HG03175 (cell line): Measurements from ENCODE around the gene GVQW3.
A peak's percentile ranks its signal among the peaks of the same experiment; 100 is the strongest.

ENCODE experiments used
- ATAC-seq: cut with Tn5 transposase; IDR thresholded peaks from one replicate; pipeline ENCODE4 v1.9.1; 2021; ENCODE audit warnings: mild to moderate bottlenecking, moderate library complexity; ENCODE audit not compliant: unreplicated experiment

Gene GVQW3

DNA sequence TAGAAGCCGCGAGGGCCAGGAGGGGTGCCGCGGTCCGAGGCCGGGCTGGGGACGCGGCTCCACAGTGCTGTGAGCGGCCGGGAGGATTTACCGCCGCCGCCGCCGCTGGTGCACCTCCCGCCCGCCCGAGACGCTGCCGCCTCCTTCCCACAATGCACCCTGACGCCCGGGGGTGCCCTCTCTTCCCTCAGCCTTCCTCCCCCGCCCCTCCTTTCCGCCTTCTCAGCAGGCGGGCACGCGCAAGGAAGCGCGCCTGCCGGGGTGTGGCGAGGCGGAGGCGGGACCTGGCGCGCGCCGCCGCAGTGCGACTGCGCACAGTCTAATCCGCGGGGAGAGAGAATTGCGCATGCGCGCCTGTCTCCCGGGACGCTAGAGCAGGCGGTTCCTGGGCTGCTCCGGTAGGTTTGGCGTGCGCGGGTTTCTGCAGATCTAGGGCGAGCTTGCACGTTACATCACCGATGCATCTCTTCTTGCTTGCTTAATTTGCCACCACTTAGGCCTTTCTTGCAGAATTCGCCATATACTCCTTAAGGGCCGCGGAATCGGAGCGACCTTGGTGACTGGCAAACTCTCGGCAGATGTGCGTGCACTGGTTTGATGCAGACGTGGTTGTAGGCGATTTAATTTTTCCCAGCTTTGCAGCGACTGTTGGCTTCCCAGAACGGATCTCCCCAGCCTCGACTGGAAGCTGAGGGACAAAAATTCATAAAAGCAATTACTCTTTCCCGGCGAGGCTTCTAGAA, at the start of gene GVQW3, which contains the start of gene THAP12:
GVQW3 (plus strand) TSS at position 347 of the 743 bp plus-strand sequence. CDS start 506 bp downstream, outside the sequence.
THAP12 (minus strand) TSS at position 156 of the 743 bp plus-strand sequence. CDS start 296 bp downstream, outside the sequence.
- ATAC-seq, result peak; percentile 80

DNA sequence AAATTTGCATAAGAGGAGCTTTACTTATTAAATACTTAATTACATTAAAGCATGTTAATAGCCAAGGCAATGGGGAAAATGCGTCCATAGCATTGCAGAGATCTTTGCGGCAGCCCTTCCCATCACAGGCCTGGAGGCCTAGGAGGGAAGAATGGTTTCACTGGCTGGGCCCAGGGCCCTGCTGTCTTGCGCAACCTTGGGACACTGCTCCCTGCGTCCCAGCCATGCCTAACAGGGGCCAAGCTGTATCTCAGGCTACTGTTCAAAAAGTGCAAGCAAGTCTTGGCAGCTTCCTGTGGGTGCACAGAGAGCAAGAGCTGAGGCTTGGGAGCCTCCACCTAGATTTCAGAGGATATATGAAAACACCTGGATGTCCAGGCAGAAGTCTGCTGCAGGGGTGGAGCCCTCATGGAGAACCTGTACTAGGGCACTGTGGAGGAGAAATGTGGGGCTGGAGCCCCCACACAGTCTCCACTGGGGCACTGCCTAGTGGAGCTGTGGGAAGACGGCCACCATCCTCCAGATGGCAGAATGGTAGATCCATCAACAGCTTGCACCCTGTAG, 46.2 kb upstream of the GVQW3 start:
- no peak for ATAC-seq

DNA sequence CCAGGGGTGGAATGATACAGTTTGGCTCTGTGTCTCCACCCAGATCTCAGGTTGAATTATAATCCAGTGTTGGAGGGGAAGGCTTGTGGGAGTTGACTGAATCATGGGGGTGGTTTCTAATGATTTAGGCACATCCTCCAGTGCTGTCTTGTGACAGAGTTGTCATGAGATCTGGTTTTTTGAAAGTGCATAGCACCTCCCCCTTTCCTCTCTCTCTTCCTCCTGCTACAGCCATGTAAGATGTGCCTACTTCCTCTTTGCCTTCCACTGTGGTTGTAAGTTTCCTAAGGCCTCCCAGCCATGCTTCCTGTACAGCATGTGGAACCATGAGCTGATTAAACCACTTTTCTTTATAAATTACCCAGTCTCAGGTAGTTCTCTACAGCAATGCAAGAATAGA, 45.3 kb upstream of the GVQW3 start:
- no peak for ATAC-seq

DNA sequence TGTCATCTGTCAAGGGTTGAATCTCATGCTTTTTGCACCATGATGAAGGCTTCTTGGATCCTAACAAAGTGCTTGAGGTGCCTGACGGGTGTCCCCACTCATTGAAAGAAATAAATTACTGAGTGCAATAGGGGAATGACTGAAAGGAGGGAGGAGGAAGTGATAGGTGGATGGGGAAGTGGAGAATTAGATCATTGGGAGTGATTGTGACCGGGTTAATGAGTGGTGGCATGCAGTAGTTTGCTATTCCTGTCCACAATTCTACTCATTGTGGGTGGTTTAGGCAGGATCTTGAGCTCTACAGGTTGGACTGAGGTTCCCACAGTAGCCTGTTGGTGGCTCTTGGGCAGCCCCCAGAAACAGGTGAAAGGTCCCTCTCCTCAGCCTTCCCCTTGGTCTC, 44.5 kb upstream of the GVQW3 start:
- no peak for ATAC-seq

DNA sequence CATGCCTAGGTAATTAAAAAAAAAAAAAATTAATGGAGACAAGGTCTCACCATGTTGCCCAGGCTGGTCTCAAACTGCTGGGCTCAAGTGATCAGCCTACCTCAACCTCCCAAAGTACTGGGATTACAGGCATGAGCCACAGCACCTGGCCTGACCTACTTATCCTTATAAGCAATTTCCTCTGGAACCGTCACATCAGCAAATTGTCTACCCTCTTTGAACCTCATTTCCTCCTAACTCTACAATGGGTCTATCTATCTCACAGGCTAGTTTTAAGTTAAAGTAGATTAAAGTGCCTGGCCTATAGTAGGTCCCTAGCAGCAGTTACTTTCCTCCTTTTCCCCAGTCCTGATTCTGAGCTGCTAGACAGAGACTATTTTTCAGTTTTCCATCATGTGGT, 43.7 kb upstream of the GVQW3 start:
- no peak for ATAC-seq

DNA sequence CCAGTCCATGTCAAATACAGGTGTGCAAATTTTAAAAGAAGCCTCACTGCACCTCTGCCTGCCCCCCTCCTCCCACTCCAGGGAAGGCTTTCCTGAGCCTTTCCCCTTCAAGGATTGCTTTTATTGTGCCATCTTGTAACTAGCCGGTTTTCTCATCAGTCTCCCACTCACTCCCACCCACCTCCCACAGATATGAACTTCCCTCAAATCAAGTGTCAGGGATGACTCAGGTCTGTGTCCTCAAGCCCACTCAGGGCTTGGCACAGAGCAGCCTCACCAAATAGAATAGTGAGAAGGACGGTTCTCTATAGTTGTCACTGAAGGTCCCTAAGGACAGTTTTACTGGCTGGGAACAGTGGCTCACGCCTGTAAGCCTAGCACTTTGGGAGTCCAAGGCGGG, 43.2 kb upstream of the GVQW3 start:
- ATAC-seq, result no peak

DNA sequence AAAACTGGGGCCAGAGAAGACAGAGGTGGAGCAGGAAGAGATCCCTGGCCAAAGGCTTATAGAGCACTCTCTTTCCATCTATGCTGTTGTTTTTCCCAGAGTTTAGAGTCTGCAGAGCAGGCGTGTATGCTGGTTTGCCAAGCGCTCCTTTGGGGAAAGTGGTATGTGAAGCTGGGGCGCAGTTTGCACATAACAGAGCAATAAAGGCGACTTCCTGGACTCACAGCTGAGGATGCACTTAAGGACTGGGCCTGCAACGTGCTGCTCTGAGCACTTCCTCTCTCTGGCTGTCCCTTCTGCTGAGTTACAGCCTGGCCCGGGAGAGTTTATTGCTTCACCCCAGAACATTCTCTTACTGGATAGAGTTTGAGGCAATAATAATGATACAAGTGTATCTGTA, 41.9 kb upstream of the GVQW3 start:
- no peak for ATAC-seq

DNA sequence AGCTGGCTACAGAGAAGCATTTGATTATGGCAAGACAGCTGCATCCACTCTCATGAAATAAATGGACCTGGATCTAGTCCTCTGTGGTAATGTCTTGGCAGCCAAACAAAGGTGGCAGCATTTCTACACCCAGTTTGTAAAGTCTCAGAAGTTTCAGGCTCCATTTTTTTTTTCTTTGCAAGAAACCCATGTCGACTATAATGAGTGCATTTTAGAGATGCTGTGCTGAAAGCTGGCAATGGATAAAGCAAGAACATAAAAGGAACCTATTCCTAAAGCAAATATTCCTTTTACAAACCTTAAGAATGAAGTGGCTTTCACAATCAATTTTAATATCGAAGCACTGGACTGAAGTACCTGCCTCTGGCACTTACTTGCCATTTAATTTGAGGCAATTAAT, 33.7 kb upstream of the GVQW3 start:
- ATAC-seq, result no peak

DNA sequence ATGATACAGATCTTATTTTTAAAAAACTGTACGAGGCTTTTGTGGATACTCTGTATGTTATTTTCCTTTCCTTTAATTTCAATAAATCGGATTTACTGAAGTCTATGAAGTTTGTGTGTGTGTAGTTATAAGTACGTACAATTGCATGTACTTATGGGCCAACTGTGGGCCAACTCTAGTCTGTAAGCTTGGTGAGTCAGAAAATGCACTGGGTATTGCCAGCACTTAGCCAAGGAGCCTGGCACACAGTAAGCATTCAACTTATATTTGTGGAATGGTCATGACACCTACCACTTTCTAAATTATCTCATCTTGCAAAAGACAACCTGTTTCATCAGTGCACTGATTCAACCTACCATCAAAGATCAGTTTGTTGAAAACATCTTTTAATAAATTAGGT, 32.8 kb upstream of the GVQW3 start:
- no peak for ATAC-seq

DNA sequence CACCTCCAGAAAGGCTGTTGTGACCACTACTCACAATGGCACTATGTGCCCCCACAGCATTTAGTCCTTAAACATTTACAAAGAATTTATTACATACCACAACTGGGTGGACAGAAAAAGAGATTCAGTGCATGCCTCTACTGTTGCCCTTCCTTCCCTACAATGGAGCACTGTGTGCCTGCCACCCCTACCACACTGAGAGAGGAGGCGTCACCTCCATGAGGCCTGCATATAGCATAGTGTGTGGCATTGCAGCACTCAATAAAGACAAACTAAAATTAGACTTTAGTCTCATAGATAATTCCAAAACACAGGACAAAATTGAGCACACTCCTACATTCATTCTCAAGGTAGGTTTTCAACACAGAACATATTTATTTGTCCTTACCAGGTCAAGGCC, 26.0 kb upstream of the GVQW3 start:
- ATAC-seq, result no peak

DNA sequence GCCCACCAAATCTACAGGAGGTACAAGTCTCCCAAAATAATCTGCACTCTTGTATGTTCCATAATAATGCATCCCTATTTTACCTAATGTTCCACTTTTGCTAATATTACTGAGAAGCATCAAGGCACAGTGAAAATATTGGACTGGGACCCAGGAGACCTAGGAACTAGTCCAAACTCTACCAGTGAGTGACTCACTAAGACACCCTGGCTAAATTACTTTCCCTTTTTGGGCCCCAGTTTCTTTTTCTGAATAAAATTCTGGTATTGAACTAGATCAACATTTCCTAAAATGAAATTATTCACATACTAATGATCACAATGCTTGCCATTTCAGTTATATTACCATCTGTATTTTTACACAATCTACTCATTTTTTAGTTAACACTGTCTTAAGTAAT, 19.7 kb upstream of the GVQW3 start:
- no peak for ATAC-seq

DNA sequence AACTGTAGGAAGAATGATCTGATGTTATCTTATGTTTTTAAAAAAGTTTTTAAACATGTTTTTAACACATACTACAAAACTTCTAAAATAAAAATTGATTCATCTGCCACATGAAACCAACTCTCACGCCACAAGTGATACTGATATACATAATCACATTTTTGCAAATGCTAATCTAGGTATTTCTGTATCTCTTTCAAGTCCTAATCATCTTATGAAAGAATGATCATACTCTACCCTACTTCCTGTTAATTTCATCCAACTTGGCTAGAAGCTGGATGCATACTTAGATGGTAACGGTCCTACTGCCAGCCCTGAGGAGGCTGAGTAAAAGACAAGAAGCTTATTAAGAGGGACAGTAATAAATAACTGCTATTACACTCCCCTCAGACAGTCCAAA, 19.3 kb upstream of the GVQW3 start:
- ATAC-seq, result no peak

DNA sequence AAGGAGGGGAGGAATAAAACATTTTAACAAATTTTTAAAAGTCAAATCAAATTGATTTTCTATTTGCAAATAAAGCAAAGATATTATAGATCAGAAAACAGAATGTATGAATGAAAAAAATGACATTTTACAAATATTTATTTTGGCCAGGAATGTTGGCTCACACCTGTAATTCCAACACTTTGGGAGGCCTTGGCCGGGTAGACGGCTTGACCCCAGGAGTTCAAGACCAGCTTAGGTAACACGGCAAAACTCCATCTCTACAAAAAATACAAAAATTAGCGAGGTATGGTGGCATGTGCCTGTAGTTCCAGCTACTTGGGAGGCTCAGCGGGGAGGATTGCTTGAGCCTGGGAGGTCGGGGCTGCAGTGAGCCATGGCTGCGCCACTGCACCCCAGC, 18.4 kb upstream of the GVQW3 start:
- ATAC-seq, result no peak

DNA sequence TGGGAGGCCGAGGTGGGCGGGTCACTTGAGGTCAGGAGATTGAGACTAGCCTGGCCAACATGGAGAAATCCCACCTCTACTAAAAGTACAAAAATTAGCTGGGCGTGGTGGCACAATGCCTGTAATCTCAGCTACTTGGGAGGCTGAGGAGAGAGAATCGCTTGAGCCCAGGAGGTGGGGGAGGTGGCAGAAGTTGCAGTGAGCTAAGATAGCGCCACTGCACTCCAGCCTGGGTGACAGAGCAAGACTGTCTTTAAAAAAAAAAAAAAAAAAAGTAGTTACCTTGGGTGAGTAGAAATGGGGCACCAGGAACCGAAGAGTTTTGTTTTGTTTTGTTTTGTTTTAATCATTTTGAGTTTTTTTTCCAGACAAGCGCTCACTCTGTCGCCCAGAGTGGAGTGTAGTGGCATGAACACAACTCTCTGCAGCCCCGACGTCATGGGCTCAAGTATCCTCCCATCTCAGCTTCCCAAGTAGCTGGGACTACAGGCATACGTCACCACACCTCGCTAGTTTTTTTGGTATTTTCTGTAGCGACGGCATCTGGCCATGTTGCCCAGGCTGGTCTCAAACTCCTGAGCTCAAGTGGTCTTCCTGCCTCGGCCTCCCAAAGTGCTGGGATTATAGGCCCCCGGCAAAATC, 16.0 kb upstream of the GVQW3 start:
- ATAC-seq, result no peak

DNA sequence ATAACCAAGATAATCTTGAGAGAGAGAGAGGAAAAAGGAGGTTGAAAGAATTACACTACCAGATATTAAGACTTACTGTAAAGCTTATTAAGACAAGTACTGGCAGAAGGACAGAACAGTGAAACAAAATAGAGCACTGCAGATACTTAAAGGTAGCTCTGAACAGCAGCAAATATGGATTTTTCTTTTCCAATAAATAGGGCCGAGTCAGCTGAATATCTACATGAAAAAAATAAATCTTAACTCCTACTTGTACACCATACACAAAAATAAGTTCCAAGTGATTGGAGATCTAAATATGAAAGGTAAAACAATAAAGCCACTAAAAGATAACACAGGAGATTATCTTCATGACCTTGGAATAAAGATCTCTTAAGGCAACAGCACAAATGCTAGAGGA, 12.6 kb upstream of the GVQW3 start:
- ATAC-seq, result no peak

DNA sequence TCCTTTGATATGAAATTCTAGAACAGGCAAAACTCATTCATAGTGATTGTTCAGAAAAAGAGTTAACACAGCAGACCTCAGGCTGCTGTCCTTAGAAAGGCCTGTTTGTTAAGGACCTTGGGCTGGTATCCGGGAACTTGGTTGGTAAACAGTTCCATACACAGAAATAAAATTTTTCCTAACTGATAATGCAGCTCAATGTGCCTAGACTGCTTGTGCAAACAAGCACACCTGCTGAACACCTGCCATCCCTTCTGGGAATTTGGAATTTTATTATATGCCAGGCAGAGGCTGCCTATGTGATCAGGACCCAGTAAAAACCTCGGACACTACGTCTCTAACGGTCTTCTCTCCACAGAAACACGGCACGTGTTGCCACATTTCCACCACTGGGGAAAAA, 11.7 kb upstream of the GVQW3 start:
- no peak for ATAC-seq

DNA sequence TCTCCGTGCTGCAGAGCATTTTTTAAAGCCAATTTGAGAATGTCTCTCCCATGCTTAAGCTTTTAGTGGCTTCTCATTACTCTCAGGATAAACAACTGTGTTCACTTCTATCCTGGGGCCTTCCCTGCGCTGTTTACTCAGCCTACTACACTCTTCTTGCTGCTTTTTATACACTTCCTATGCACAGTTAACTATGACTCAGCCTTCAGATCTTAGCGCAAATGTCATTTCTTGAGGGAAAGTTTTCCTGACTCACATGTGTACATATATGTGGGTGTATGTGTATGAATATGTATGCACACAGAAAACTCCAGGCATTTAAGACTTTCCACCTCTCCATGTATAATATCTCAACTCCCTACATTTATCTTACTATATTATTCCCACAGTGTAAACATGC, 10.0 kb upstream of the GVQW3 start:
- no peak for ATAC-seq

DNA sequence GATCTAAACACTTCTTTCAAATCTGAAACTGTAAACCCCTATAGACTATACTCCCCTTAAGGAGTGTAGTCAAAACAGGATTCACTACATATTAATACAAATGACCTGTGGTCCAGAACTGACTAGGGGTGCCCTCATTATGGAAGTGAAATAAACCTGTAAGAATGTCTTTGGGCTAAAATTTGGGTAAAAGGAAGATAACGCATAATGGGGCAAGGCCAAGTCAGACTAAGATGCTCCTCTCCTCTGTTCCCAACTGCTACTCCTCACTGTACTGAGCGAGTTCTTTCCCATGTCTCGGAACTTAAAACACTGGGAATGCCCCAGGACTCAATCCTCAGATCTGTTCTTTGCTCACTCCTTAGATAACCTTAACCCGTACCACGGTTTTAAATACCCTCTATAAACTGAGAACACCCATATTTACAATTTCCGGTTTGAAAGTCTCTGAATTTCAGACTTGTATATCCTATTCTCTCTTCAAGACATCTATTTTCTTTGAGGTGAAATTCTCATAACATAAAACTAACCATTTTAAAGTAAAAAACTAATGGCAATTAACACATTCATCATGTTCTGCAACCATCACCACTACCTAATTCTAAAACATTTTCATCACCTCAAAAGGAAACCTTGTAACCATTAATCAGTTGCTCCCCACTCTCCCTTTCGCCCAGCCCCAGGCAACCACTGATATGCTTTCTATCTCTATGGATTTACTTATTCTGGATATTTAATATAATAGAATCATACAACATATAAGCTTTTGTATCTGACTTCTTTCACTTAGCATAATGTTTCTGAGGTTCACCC, 4.2 kb upstream of the GVQW3 start:
- ATAC-seq, result peak; percentile 27

DNA sequence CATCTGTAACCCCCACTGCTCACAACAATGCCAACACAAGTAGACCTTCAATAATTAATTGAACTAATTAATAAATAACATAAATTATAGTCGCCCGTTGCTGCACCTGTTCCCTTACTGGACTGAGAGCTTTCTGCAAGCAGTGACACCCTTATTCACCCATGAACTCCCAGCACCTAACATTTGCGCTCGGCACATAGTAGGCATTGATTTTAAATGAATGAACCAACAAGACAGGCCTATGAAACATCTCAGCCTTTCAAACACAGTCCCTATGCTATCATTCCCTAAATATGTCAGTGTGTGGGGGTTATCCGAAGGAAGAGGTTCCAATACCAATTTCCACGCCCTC, 1.3 kb upstream of the GVQW3 start:
- no peak for ATAC-seq

DNA sequence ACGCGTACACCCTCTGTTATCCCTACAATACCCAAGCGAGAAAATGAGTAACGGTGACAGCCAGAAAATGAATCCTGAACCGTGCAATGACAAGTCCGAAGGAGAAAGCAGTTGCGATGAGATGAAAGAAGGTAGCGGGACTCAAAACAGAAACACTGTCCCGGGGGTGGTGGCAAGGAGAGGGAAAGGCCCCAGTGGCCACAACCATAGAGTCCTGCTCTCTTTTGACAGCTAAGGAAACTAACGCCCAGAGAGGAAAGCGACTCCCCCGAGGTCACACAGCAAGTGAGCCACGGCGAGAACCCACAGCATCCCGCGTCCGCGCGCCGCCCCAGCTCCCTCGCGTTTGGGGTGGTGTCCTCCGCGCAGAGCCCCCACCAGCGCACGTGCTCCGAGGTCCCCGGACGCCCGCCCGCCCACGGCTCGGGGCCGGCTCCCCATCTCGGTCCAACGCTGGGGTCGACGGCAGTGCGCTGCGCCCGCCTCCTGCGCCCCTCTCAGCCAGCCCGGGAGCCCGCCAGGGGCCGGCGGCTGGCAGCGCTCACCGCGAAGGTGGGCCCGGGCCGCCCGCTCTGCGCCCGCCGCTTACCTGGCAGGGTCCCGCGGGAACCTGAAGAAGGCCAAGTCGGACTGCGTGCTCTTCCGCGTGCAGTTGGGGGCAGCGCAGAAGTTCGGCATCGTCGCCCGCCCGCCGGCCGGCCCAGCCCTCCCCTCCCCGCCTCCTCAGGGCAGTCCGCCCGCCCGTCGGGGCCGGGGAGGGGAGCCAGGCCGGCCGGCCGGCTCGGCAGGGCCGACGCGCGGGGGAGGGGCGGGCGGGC, 755 bp upstream of the GVQW3 start:
- ATAC-seq, result peak; percentile 21

DNA sequence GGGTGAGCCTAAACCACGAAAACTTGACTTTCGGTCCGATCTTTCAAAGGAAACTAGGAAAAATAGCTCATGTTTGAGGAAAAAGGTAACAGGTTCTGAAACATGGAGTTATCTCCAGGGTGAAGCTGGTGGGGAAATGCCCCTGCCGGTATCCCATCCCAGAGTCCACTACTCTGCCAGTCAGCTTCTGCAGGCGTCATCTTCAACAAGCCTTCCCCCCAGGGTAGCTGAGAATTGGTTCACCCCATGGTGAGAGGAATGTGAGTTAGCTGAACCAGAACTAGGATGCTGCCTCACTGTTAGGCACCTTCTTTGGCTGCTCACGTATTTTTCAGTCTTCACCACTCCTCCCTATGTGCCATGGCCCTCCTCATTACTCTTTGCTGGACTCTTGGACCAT, 1.1 kb downstream of the GVQW3 start:
- no peak for ATAC-seq
